GM12891 (cell line): ENCODE measurements around the gene LRMDA.

ENCODE experiments used
- POLR2A ChIP-seq: IDR thresholded peaks from 2 replicates; pipeline ENCODE4 v1.6.1; 2011; ENCODE audit warnings: low read depth, low read length, control low read depth
- POLR2AphosphoS5 ChIP-seq: IDR thresholded peaks from 2 replicates; pipeline ENCODE4 v1.6.1; 2011; ENCODE audit warnings: low read depth, low read length, control low read depth
- SPI1 ChIP-seq: IDR thresholded peaks from 2 replicates; pipeline ENCODE4 v1.6.1; 2011; ENCODE audit warnings: low read depth, low read length, control low read depth
- TAF1 ChIP-seq: IDR thresholded peaks from 2 replicates; pipeline ENCODE4 v1.6.1; 2011; ENCODE audit warnings: low read depth, low read length, control low read depth

DNA sequence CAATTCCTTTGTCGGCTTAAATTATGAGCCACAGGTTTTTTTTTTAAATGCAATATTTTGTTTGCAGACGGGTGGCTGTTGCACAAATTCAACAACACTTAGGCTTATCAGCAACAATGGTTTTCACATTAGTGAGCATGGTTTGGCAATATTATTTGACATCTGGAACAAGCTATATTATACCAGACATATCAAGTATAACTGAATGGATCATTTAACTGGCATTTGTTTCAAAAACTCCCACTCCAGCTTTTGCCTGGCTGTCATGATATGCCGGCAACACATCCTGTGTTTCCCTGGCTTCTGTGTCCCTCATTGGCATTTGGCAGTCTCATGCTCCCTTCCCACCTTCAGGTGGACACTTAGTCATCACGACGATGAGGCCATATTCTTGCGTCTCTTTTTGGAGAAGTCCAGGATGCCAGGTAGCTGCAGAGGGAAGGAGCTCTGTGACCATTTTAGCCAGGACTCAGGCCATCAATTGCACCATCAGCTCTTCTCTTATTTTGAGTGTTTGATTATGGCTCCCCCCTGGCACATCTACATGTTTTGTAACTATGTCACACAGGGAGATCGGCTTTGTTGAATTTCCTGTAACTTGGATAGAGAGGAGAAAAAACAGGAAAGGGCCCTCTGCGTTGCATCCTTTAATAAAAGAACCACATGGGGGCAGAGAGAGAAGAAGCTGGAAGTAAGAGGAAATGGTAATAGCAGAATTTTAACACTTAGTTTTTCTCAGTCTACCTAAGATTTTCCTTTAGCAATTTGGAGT is 413.9 kb downstream of the LRMDA start:
- no peak for TF ChIP-seq POLR2A
- TF ChIP-seq SPI1: no peak
- no peak for TF ChIP-seq POLR2AphosphoS5
- TF ChIP-seq TAF1: no peak
